Dedifferentiated amniotic fluid mesenchymal stem cell (primary cell): Measurements from ENCODE around the gene CAPN13.
"Not testable (repeated sequence)": the region's sequence is repeated elsewhere in the genome, so short reads cannot be mapped to it uniquely, and the experiment has no call there.

Experiments
- DNase-seq: peaks from one replicate; pipeline ENCODE4 v3.0.0-alpha.2; 2016; ENCODE audit errors: extremely low spot score

The CAPN13 gene

GRCh38 chr2:30705056-30705455, 102.2 kb downstream of the CAPN13 start:
- DNase-seq, result no peak

- DNase-seq, result no peak
Observed at GRCh38 chr2:30704309-30705020, 102.8 kb downstream of the CAPN13 start.

GRCh38 chr2:30702694-30703093, 104.6 kb downstream of the CAPN13 start:
- DNase-seq, result no peak

- DNase-seq, result no peak
Observed at GRCh38 chr2:30701782-30702181, 105.5 kb downstream of the CAPN13 start.

- DNase-seq, result not testable (repeated sequence)
Observed at GRCh38 chr2:30697242-30698103, 109.8 kb downstream of the CAPN13 start.

GRCh38 chr2:30695749-30696148, 111.5 kb downstream of the CAPN13 start:
- no peak for DNase-seq

GRCh38 chr2:30694286-30695055, 112.8 kb downstream of the CAPN13 start:
- no peak for DNase-seq

- DNase-seq, result no peak
Observed at GRCh38 chr2:30693821-30694281, 113.4 kb downstream of the CAPN13 start.

GRCh38 chr2:30692829-30693275, 114.4 kb downstream of the CAPN13 start:
- no peak for DNase-seq

GRCh38 chr2:30691948-30692828, 115.1 kb downstream of the CAPN13 start:
- DNase-seq, result no peak

GRCh38 chr2:30691091-30691947, 115.9 kb downstream of the CAPN13 start:
- no peak for DNase-seq

GRCh38 chr2:30690126-30690561, 117.1 kb downstream of the CAPN13 start:
- no peak for DNase-seq

- DNase-seq, result no peak
Observed at GRCh38 chr2:30689496-30690125, 117.6 kb downstream of the CAPN13 start.

GRCh38 chr2:30688956-30689401, 118.3 kb downstream of the CAPN13 start:
- no peak for DNase-seq

GRCh38 chr2:30686669-30687068, 120.6 kb downstream of the CAPN13 start:
- no peak for DNase-seq

GRCh38 chr2:30686000-30686399, 121.2 kb downstream of the CAPN13 start:
- DNase-seq, result no peak

GRCh38 chr2:30684996-30685395, 122.2 kb downstream of the CAPN13 start:
- DNase-seq, result no peak

GRCh38 chr2:30684516-30684915, 122.7 kb downstream of the CAPN13 start:
- no peak for DNase-seq

GRCh38 chr2:30684026-30684425, 123.2 kb downstream of the CAPN13 start:
- DNase-seq, result no peak
